ENCODE results near the gene ROBO1.
"Not testable (repeated sequence)": the region's sequence is repeated elsewhere in the genome, so short reads cannot be mapped to it uniquely, and the experiment has no call there.

Gene ROBO1

DNA sequence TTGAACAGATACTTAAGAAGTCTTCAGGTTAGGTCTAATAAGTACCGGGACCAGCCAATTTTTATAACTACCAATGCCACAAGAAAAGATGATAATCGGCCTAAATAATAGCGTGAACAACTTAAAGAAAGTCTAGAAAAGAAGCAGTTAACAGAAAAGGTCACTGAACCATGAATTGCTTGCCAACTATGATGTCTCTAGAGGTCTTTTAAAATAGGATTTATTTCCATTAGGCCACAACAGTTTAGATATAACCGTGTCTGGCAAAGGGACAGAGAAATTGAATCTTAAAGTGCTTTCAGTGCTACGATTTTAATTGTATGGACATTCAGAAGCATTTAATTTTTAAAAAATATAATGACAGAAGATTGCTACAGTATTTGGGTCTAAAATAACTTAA lies 1070.4 kb downstream of the ROBO1 start:
- H3K4me3 ChIP-seq (ENCODE audit: control insufficient read depth, low read depth, low read length), result no peak overlapping the region
- TF ChIP-seq, protein P1, sequence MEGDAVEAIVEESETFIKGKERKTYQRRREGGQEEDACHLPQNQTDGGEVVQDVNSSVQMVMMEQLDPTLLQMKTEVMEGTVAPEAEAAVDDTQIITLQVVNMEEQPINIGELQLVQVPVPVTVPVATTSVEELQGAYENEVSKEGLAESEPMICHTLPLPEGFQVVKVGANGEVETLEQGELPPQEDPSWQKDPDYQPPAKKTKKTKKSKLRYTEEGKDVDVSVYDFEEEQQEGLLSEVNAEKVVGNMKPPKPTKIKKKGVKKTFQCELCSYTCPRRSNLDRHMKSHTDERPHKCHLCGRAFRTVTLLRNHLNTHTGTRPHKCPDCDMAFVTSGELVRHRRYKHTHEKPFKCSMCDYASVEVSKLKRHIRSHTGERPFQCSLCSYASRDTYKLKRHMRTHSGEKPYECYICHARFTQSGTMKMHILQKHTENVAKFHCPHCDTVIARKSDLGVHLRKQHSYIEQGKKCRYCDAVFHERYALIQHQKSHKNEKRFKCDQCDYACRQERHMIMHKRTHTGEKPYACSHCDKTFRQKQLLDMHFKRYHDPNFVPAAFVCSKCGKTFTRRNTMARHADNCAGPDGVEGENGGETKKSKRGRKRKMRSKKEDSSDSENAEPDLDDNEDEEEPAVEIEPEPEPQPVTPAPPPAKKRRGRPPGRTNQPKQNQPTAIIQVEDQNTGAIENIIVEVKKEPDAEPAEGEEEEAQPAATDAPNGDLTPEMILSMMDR (IDR thresholded peaks at IDR 0.05; ENCODE audit: control insufficient read depth, insufficient read depth, low read depth, low read length, missing control alignments), result no peak
- no peak for DNase-seq (ENCODE audit: low read depth)

DNA sequence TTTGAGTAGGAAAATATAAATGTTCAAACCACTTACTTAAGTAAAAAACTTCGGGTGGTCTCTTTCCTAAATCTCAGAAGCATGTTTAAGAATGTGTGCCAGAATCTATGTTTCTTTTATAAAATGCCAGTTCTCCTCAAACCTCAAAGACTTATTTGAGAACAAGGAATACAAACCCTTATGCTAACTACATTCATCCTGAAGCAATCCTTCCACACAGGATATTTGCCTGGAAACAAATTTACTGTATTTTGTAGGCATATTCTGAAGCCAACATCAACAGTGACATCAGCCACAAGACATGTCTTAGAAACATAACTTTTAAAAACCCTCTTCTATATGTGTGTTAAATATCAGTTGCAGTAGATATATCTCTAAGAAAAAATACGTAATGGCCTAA lies 1077.0 kb downstream of the ROBO1 start:
- TF ChIP-seq, protein P1 (IDR thresholded peaks at IDR 0.05; ENCODE audit: control insufficient read depth, insufficient read depth, low read depth, low read length, missing control alignments), result no peak
- DNase-seq (ENCODE audit: low read depth), result peak; percentile 8
- no peak overlapping the region for H3K4me3 ChIP-seq (ENCODE audit: control insufficient read depth, low read depth, low read length)

DNA sequence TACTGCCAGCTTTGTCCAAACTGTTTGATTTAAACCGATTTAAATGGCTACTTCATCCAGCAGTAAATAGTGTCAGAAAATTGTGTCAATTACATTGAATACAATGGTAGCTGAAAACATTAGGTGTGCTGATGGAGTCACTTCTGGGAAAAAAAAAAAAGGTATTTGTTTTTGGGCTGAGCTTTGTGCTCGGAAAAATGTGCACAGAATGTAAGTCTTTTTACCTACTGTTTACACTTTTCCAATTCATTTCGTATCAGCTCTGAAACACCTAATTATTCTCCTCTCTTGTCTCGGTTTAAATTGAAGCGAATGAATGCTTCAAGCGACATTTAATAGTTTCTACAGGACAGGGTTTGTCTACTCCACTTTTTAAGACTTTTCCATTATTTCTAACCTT lies 1078.4 kb downstream of the ROBO1 start:
- no peak overlapping the region for H3K4me3 ChIP-seq (ENCODE audit: control insufficient read depth, low read depth, low read length)
- TF ChIP-seq, protein P1 (IDR thresholded peaks at IDR 0.05; ENCODE audit: control insufficient read depth, insufficient read depth, low read depth, low read length, missing control alignments), result no peak
- no peak for DNase-seq (ENCODE audit: low read depth)

DNA sequence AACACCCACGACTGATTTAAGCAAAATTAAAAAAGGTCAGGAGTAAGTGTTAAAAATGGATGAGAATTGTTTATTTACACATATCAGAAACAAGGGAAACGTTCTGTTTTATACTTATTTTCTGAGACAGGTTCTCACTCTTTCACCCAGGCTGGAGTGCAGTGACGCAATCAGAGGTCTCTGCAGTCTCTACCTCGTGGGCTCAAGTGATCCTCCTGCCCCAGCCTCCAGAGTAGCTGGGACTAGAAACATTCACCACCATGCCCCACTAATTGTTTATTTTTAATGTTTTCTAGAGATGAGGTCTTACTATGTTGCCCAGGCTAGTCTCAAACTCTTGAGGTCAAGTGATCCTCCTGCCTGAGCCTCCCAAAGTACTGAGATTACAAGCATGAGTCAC lies 1080.3 kb downstream of the ROBO1 start:
- TF ChIP-seq, protein P1 (IDR thresholded peaks at IDR 0.05; ENCODE audit: control insufficient read depth, insufficient read depth, low read depth, low read length, missing control alignments), result no peak
- H3K4me3 ChIP-seq (ENCODE audit: control insufficient read depth, low read depth, low read length), result no peak overlapping the region
- DNase-seq (ENCODE audit: low read depth), result no peak

DNA sequence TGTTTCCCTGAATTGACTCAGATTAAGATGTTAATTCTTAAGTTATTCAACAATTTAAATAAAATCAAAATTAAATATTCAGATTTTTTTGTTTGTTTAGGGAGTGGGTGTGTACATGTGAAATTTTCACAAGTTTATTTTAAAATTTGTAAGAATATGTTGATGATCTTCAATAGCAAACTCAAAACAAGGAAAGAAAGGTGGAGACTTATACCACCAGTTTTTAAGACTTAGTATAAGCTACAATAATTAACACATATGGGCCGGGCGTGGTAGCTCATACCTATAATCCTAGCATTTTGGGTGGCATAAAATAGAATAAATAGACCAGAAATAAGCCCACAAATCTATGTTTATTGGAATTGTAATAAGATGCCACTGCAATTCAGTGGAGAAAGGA lies 1084.5 kb downstream of the ROBO1 start:
- TF ChIP-seq, protein P1 (IDR thresholded peaks at IDR 0.05; ENCODE audit: control insufficient read depth, insufficient read depth, low read depth, low read length, missing control alignments), result no peak
- H3K4me3 ChIP-seq (ENCODE audit: control insufficient read depth, low read depth, low read length), result no peak overlapping the region
- no peak for DNase-seq (ENCODE audit: low read depth)

DNA sequence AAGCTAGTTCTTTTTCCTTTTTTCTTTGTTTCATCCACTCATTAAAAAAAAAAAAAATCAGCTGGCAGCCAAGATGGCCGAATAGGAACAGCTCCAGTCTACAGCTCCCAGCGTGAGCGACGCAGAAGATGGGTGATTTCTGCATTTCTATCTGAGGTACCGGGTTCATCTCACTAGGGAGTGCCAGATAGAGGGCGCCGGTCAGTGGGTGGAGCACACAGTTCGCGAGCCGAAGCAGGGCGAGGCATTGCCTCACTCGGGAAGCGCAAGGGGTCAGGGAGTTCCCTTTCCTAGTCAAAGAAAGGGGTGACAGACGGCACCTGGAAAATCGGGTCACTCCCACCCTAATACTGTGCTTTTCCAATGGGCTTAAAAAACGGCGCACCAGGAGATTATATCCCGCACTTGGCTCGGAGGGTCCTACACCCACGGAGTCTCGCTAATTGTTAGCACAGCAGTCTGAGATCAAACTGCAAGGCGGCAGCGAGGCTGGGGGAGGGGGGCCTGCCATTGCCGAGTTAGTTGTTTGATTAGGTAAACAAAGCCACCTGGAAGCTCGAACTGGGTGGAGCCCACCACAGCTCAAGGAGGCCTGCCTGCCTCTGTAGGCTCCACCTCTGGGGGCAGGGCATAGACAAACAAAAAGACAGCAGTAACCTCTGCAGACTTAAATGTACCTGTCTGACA lies 1092.5 kb downstream of the ROBO1 start:
- not testable (repeated sequence) for H3K4me3 ChIP-seq (ENCODE audit: control insufficient read depth, low read depth, low read length)

DNA sequence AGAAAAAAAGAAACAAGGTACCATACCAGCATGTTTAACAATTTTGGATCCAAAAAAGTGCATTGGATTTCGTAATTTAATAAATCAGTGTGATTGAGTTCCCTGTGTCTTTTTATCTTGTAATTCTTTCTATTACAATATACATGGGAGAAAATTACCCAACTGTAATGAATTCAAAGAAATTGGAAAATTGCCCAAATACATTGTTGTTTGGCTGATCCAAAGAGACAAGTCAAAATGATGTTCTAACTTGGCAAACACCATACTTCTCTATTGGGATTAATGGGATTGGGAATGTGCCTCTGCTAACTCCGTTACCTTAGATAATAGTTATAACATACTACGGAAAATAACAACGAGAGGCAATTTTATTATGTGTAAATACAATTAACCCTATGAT lies 1097.1 kb downstream of the ROBO1 start:
- TF ChIP-seq, protein P1 (IDR thresholded peaks at IDR 0.05; ENCODE audit: control insufficient read depth, insufficient read depth, low read depth, low read length, missing control alignments), result no peak
- H3K4me3 ChIP-seq (ENCODE audit: control insufficient read depth, low read depth, low read length), result no peak overlapping the region
- DNase-seq (ENCODE audit: low read depth), result no peak

More for the DNA sequence above, 1092.5 kb downstream of the ROBO1 start:
- not testable (repeated sequence) for DNase-seq (ENCODE audit: low read depth)
